ENCODE data around the gene DHX32.

The DHX32 gene

GRCh38 chr10:125811251-125811650, 69.8 kb downstream of the DHX32 start:
- peak; percentile 25 for DNase-seq (ENCODE audit: low read depth)

- no peak for DNase-seq (ENCODE audit: low read depth)
Measured at GRCh38 chr10:125808047-125808446, 73.0 kb downstream of the DHX32 start.

- DNase-seq (ENCODE audit: low read depth), result no peak
Measured at GRCh38 chr10:125802739-125803138, 78.4 kb downstream of the DHX32 start.

- DNase-seq (ENCODE audit: low read depth), result no peak
Measured at GRCh38 chr10:125802131-125802530, 79.0 kb downstream of the DHX32 start.

- DNase-seq (ENCODE audit: low read depth), result no peak
Measured at GRCh38 chr10:125801574-125801973, 79.5 kb downstream of the DHX32 start.

GRCh38 chr10:125799451-125800182, 81.5 kb downstream of the DHX32 start:
- DNase-seq (ENCODE audit: low read depth), result no peak

GRCh38 chr10:125797994-125798662, 83.0 kb downstream of the DHX32 start:
- DNase-seq (ENCODE audit: low read depth), result no peak

- DNase-seq (ENCODE audit: low read depth), result no peak
Measured at GRCh38 chr10:125797424-125797823, 83.7 kb downstream of the DHX32 start.

- no peak for DNase-seq (ENCODE audit: low read depth)
Measured at GRCh38 chr10:125795637-125796190, 85.4 kb downstream of the DHX32 start.

GRCh38 chr10:125795128-125795527, 86.0 kb downstream of the DHX32 start:
- DNase-seq (ENCODE audit: low read depth), result no peak

- no peak for DNase-seq (ENCODE audit: low read depth)
Measured at GRCh38 chr10:125792342-125793300, 88.5 kb downstream of the DHX32 start.

GRCh38 chr10:125788156-125789034, 92.7 kb downstream of the DHX32 start:
- no peak for DNase-seq (ENCODE audit: low read depth)

Measured in fibroblast of gingiva (primary cell).